ENCODE measurements around the gene WDR38. TPM values are rescaled to one million over a fixed set of nuclear protein-coding genes. Genes with fewer than 3 reads are reported as not detected.

Gene WDR38
- total RNA-seq, 1 donor from 2014 or later: not detected

DNA sequence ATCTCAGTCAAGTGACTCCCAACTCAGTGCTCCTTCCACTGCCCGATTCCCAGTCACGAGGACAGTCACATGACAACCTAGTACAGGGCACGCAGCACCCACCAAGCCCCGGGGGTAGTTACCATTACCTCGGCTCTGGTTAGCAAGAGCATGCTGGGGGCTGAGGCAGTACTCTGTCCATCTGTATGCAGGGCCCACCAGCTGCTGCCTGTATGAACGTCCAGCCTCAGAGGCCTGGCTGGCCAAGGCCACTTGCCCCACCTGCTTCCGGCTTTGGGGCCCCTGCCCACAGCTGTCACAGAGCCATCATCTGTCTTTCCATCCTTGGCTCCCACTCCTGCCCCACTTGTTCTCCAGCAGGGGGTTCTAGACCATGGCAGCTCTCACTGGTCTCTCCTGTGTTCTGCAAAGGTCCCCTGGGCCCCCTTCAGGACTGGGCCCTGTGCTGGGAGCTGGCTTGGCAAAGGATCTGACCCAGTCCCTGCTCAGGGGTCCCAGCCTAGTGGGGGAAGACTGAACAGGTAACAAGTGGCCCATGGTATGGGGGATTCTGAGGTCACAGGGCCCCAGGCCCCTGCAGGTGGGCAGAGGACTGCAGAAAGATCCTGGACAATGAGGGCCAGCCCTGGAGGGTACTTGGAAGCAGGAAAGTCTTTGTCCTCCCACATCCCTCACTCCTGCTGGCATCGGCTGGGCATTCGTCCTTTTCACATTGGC, 5.2 kb downstream of the WDR38 start:
- DNase-seq (ENCODE audit: low spot score): no peak

GRCh38 chr9:124859803-124860581, 6.7 kb downstream of the WDR38 start:
- DNase-seq (ENCODE audit: low spot score): no peak

DNA sequence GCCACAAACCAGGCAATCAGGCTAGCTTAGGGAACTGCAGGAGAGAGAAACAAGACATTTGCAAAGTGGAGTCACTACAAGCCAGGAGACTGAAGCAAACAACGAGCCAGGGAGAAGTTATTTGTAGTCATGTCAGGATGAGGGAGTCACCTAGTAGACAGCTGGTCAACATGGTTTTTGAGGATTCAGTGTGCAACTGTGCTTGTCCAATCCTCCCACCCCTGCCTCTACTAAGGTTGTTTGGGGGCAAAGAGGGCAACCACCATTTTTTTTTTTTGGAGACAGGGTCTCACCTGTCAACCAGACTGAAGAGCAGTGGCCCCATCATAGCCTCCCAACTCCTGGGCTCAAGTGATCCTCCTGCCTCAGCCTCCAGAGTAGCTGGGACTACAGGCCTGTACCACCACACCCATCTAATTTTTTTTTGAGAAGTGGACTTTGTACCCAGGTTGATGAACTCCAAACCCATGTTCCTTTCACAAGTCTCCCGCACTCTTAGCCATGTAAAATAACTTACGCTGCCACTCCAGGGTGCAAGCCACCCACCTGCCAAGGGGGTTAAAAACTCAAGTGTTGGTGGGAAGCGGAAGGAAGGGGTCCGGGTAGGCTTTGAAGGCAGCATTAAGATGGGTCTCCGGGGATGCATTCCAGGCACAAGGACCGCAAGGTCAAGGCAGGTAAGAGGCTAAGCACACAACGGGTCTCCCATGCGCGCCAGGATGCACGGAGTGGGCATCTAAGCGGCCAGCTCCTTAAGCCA, 7.5 kb downstream of the WDR38 start:
- DNase-seq (ENCODE audit: low spot score): no peak

DNA sequence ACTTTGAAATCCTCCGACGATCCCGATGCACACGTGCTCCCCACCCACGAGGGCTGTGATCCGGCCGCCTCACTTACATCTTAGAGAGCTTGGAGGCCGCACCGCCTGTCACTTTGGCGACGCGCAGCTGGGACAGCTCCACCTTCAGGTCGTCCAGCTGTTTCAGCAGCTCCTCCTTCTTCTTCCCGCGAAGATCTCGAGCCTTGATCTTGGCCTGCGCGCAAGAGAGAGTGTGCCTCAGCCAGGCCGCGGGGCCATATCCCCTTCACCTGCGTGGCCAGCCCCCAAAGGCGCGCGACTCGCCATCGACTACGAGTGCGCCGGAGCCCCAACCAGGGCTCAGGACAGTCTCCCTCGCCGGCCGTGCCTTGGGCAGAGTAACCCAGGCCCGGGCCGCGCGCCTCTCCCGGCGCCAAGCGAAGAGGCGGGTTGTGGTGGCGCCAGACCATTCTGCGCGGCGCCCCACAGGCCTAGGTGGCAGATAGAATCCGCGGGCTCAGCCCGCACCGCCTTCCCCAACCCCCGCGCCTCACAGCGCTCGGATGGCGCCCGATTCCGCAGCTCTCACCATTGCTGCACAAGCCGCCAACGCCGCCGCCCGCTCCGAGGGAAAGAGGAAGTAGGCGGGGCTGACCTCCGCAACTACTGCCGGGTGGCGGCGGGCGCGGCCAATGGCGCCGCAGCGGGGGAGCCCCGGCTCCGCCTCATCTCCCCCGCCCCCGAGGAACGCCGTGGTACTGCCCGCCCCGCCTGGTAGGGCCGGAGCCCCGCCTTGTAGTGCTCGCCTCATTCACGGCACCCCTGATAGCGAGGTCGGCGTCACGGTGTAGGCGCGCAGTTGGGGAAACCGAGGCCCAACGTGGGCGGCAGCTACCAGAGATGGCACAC, 8.3 kb downstream of the WDR38 start, which contains the start of the genes ARPC5L and RPL35:
ARPC5L (plus strand) TSS at position 789 of the 888 bp plus-strand sequence. CDS start 7,161 bp downstream, outside the sequence.
RPL35 (minus strand) TSS at position 616 of the 888 bp plus-strand sequence; CDS start at position 571, 45 bp downstream.
- DNase-seq (ENCODE audit: low spot score): peak; percentile 95

- DNase-seq (ENCODE audit: low spot score): no peak
Observed at GRCh38 chr9:124863371-124863871, 10.2 kb downstream of the WDR38 start.

- peak; percentile 89 for DNase-seq (ENCODE audit: low spot score)
Observed at GRCh38 chr9:124868511-124869465, 15.5 kb downstream of the WDR38 start.

DNA sequence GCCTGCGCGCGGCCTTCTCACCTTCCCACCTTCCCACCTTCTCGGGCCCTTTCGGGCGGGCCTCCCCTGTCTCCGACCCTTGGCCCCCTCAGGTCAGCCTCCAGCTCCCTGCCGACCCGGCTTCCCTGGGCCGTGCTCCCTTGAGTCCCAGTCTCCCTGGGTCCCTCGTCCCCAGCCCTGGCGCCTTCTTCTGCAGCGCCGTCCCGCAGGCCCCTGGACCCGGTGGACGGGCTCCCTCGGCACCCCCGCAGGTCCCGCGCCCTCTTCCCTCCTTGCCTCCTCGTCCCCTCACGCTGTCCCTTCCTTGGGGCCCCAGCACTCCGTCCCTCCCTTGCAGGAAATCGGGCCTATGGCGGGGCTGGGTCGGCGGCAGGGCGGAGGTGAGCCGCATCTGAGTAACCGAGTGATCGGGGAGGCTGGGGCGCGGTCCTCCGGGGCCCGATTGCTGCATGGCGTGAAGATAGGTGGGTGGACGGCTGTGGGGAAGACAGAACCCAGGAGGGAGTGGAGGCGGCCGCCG, 16.3 kb downstream of the WDR38 start:
- no peak for DNase-seq (ENCODE audit: low spot score)

DNA sequence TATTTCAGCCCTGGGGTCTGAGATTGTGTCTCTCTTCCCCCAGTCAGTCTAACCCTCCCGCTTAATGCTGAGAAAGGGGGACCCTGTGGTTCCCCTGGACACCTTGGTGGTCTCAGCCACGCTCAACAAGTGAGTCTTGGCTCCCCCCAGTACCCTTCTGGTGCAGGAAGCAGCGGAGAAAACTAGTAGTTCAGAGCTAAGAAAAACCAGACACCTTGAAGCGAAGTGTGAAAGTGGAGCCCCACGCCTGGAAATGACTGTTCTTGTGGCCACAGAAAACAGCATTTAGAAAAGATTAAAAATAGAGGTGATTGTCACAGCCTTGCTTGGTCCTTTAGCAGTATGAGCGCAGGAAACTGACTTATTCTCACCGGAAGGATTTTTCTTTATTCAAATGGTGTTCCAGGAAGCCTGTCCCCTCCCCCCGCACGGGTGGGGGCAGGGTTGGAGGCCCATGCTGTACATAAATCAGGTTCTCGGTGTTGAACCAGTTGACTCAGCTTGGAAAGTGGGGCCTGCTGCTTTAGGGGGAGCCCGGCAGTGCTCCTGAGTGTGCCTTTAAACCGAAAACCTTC, 16.8 kb downstream of the WDR38 start:
- peak; percentile 67 for DNase-seq (ENCODE audit: low spot score)

DNA sequence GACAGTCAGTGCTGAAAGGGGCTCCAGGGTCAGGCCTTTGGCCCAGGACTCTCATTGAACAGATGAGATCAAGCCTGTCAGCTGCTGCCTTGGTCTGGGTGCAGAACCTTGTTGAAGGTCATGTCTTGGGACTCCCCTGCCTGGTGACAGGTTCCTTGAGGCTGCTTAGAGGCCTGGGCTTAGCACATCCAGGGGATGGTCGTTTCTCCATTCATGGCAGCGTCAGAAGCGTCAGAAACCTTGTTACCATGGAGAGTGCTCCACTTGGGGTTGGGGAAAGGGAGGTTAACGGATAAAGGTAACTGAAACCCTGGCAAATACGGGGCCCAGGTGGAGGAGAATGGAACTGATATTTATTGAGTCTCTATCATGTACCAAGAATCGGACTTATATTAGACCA, 17.5 kb downstream of the WDR38 start:
- DNase-seq (ENCODE audit: low spot score): no peak

DNA sequence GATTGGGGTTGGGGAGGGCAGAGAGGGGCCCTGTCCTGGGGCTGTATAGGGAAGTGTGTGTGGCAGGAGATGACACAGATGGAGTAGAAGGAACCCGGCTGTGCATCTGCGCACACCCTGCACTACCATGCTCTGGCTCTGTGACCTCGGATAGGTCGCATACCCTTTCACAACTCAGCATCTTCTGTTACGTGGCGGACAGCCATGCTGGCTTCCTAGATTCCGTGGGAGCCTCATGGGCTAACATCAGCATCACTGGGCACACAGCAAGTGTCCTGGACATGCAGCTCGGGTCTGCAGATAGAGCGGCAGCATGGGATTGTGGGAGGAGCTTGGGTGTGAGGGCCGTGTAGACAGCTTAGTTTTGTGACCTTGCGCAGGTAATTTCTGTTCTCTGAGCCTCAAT, 17.9 kb downstream of the WDR38 start:
- DNase-seq (ENCODE audit: low spot score): no peak

DNA sequence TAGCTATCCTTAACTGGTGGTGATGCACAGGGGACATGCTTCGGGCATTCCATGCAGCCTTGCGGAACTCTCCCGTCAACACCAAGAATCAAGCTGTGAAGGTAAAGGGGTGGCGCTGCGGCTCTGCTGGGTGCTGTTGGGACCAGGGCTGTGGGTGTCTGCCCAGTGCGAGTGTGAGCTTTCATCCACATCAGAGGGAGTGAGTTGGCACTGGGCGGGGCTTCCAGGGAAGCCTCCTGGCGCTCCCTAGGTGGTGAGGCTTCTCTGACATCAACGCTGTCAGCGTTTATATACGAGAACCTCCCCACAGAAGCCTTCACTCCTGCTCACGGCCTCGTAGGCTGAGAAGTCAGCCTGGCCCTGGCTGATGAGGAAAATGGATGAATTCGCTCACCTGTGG, 20.4 kb downstream of the WDR38 start:
- DNase-seq (ENCODE audit: low spot score): no peak

- no peak for DNase-seq (ENCODE audit: low spot score)
Observed at GRCh38 chr9:124875501-124875900, 22.2 kb downstream of the WDR38 start.

GRCh38 chr9:124877021-124877782, 23.9 kb downstream of the WDR38 start:
- no peak for DNase-seq (ENCODE audit: low spot score)

GRCh38 chr9:124878021-124878420, 24.8 kb downstream of the WDR38 start:
- DNase-seq (ENCODE audit: low spot score): no peak

DNA sequence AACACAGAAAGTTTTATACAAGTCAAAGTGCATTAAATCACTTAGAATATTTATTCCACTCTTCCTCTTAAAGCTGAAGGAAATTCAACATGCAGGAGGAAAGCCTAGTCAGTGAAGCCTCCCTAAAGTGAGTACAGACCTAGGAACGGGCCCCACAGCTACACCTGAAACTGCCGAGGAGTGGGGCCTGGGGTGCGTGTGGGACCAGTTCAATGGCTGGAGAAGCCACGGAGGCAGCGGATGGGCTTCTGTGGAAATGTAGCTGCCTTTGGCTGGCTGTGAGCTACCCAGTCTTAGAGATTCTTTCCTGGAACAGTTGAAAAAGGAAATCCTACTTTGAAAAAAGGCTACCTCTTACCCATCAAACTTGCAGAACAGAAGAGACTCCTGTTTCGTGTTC, 25.3 kb downstream of the WDR38 start:
- DNase-seq (ENCODE audit: low spot score): no peak

- no peak for DNase-seq (ENCODE audit: low spot score)
Observed at GRCh38 chr9:124879226-124879625, 26.0 kb downstream of the WDR38 start.

DNA sequence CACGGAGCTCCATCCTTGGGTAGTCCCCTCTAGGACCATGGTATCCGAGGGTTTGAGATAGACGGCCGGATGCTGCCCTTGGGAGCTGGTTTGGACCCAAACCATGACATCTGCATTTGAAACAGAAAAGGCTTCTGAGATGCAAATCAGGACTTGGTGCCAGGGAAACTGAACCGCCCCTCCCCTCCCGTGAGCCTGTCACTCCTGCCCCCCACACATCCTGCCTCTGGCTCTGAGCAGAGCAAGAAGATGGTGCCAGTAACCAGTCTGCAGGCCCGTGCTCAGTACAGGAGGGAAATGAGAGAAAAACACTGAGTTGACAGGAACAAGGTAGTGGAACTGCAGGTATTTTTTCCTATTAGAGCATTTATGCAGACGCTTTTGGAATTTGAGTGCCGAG, 27.2 kb downstream of the WDR38 start:
- DNase-seq (ENCODE audit: low spot score): no peak

GRCh38 chr9:124881138-124881743, 28.0 kb downstream of the WDR38 start:
- no peak for DNase-seq (ENCODE audit: low spot score)

All from ureter (tissue), 1 donor.